MM.1S (cell line): ENCODE measurements around the gene EMILIN2.
"Not testable (repeated sequence)": the region's sequence is repeated elsewhere in the genome, so short reads cannot be mapped to it uniquely, and the experiment has no call there.

Experiments
- DNase-seq: peaks from one replicate; pipeline ENCODE4 v3.0.0-alpha.2; 2015
- H2AFZ ChIP-seq: fragments of 300-600 bp; sonication (generic); 2 replicates; pipeline ENCODE4 v1.6.0; 2016; ENCODE audit warnings: antibody characterized with exemption, low read length
- H3F3A ChIP-seq: fragments of 300-600 bp; sonication (generic); 2 replicates; pipeline ENCODE4 v1.6.1; 2016; ENCODE audit warnings: mild to moderate bottlenecking, antibody characterized with exemption, low read length, moderate library complexity, mixed read lengths; ENCODE audit not compliant: insufficient read depth
- H3K27ac ChIP-seq: fragments of 300-600 bp; sonication (generic); 2 replicates; pipeline ENCODE4 v1.5.1; 2016; ENCODE audit warnings: mild to moderate bottlenecking, low read length
- H3K27me3 ChIP-seq: fragments of 300-600 bp; sonication (generic); replicated peaks from 2 replicates; pipeline ENCODE4 v1.6.0; 2016; ENCODE audit warnings: low read length; ENCODE audit not compliant: insufficient read depth
- H3K36me3 ChIP-seq: fragments of 300-600 bp; sonication (generic); replicated peaks from 2 replicates; pipeline ENCODE4 v1.6.1; 2016; ENCODE audit warnings: mild to moderate bottlenecking, low read length, mixed read lengths; ENCODE audit not compliant: insufficient read depth
- H3K4me1 ChIP-seq: fragments of 300-600 bp; sonication (generic); 2 replicates; pipeline ENCODE4 v1.6.1; 2016; ENCODE audit warnings: low read length, mixed read lengths
- H3K4me2 ChIP-seq: fragments of 300-600 bp; sonication (generic); 2 replicates; pipeline ENCODE4 v1.6.0; 2016; ENCODE audit warnings: low read depth, low read length
- H3K4me3 ChIP-seq: fragments of 300-600 bp; sonication (generic); 2 replicates; pipeline ENCODE4 v1.5.1; 2016; ENCODE audit warnings: low read length, mixed read lengths
- H3K79me2 ChIP-seq: fragments of 300-600 bp; sonication (generic); 2 replicates; pipeline ENCODE4 v1.6.1; 2016; ENCODE audit warnings: mixed run types, low read length, mixed read lengths
- H3K9ac ChIP-seq: fragments of 300-600 bp; sonication (generic); 2 replicates; pipeline ENCODE4 v1.6.1; 2016; ENCODE audit warnings: low read length, mixed read lengths
- H3K9me2 ChIP-seq: fragments of 300-600 bp; sonication (generic); replicated peaks from 2 replicates; pipeline ENCODE4 v1.6.1; 2016; ENCODE audit warnings: mild to moderate bottlenecking, low read length, mixed read lengths; ENCODE audit not compliant: insufficient read depth
- H3K9me3 ChIP-seq: fragments of 300-600 bp; sonication (generic); replicated peaks from 2 replicates; pipeline ENCODE4 v1.6.1; 2016; ENCODE audit warnings: mild to moderate bottlenecking, low read length, mixed read lengths; ENCODE audit not compliant: insufficient read depth
- H4K20me1 ChIP-seq: fragments of 300-600 bp; sonication (generic); 2 replicates; pipeline ENCODE4 v1.6.1; 2016; ENCODE audit warnings: mild to moderate bottlenecking, low read length, moderate library complexity, mixed read lengths; ENCODE audit not compliant: insufficient read depth
- EZH2 ChIP-seq: fragments of 300-600 bp; sonication (generic); optimal IDR thresholded peaks from 2 replicates; pipeline ENCODE3; 2017; ENCODE audit warnings: low read depth, mild to moderate bottlenecking, antibody characterized with exemption, low read length, mixed read lengths
- EZH2phosphoT487 ChIP-seq: fragments of 300-600 bp; sonication (generic); IDR thresholded peaks from 2 replicates; pipeline ENCODE4 v1.6.1; 2018; ENCODE audit warnings: antibody characterized with exemption, low read length
- TF ChIP-seq, protein P1 (sequence below): fragments of 300-600 bp; sonication (generic); IDR thresholded peaks from 2 replicates; pipeline ENCODE4 v1.5.1; 2016; ENCODE audit warnings: antibody characterized with exemption, low read length, mixed read lengths

Gene EMILIN2

GRCh38 chr18:2914881-2915240, 68.1 kb downstream of the EMILIN2 start:
- no peaks in the 10 kb centered on the region for H3K4me1 ChIP-seq
- no peak overlapping the region for H3K4me3 ChIP-seq
- H3K9me3 ChIP-seq = no peaks in the 10 kb centered on the region
- H2AFZ ChIP-seq = no peak overlapping the region
- no peak overlapping the region for H3K4me2 ChIP-seq
- H3K27me3 ChIP-seq = no peaks in the 10 kb centered on the region
- no peak overlapping the region for H3K27ac ChIP-seq
- H3K79me2 ChIP-seq = no peaks in the 10 kb centered on the region
- H3K9ac ChIP-seq = no peak overlapping the region
- no peaks in the 10 kb centered on the region for H4K20me1 ChIP-seq
- TF ChIP-seq, protein P1, sequence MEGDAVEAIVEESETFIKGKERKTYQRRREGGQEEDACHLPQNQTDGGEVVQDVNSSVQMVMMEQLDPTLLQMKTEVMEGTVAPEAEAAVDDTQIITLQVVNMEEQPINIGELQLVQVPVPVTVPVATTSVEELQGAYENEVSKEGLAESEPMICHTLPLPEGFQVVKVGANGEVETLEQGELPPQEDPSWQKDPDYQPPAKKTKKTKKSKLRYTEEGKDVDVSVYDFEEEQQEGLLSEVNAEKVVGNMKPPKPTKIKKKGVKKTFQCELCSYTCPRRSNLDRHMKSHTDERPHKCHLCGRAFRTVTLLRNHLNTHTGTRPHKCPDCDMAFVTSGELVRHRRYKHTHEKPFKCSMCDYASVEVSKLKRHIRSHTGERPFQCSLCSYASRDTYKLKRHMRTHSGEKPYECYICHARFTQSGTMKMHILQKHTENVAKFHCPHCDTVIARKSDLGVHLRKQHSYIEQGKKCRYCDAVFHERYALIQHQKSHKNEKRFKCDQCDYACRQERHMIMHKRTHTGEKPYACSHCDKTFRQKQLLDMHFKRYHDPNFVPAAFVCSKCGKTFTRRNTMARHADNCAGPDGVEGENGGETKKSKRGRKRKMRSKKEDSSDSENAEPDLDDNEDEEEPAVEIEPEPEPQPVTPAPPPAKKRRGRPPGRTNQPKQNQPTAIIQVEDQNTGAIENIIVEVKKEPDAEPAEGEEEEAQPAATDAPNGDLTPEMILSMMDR = no peak
- TF ChIP-seq EZH2phosphoT487 = no peak
- no peak for TF ChIP-seq EZH2
- DNase-seq = no peak
- no peaks in the 10 kb centered on the region for H3K36me3 ChIP-seq
- H3K9me2 ChIP-seq = no peaks in the 10 kb centered on the region
- H3F3A ChIP-seq = no peaks in the 10 kb centered on the region

GRCh38 chr18:2915486-2915885, 68.7 kb downstream of the EMILIN2 start:
- not testable (repeated sequence) for H3F3A ChIP-seq, H3K9me2 ChIP-seq, H3K27me3 ChIP-seq, H4K20me1 ChIP-seq, H3K4me1 ChIP-seq, H3K79me2 ChIP-seq, H2AFZ ChIP-seq, DNase-seq, H3K9ac ChIP-seq, H3K27ac ChIP-seq, H3K9me3 ChIP-seq, H3K36me3 ChIP-seq, H3K4me3 ChIP-seq, H3K4me2 ChIP-seq

DNA sequence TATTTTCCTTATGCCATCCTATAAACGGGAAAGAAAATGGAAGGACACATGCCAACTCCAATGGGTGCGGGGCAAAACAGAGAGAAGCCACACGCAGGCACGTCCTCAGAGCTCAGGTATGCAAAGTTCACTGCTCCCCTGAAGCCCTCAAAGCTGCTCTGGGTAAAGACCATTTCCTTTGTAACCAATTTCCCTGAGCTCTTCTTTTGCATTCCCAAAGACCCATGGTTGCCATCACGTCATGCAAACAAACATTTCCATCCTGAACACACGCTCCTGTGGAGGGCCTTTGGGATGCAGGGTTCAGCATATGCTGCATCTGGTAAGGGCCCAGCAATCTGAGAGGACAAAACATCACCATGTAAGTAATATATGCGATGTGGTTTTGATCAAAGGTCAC, 69.4 kb downstream of the EMILIN2 start:
- no peaks in the 10 kb centered on the region for H3K4me1 ChIP-seq
- no peaks in the 10 kb centered on the region for H3K27me3 ChIP-seq
- no peaks in the 10 kb centered on the region for H3K36me3 ChIP-seq
- TF ChIP-seq EZH2 (no peak), EZH2phosphoT487 (no peak)
- TF ChIP-seq, protein P1 = no peak
- no peaks in the 10 kb centered on the region for H3K79me2 ChIP-seq
- no peaks in the 10 kb centered on the region for H3K9me2 ChIP-seq
- H3F3A ChIP-seq = no peaks in the 10 kb centered on the region
- H3K9ac ChIP-seq = no peak overlapping the region
- no peak for DNase-seq
- no peaks in the 10 kb centered on the region for H3K9me3 ChIP-seq
- no peak overlapping the region for H3K4me3 ChIP-seq
- H3K27ac ChIP-seq = no peak overlapping the region
- H3K4me2 ChIP-seq = no peak overlapping the region
- no peak overlapping the region for H2AFZ ChIP-seq
- no peaks in the 10 kb centered on the region for H4K20me1 ChIP-seq

DNA sequence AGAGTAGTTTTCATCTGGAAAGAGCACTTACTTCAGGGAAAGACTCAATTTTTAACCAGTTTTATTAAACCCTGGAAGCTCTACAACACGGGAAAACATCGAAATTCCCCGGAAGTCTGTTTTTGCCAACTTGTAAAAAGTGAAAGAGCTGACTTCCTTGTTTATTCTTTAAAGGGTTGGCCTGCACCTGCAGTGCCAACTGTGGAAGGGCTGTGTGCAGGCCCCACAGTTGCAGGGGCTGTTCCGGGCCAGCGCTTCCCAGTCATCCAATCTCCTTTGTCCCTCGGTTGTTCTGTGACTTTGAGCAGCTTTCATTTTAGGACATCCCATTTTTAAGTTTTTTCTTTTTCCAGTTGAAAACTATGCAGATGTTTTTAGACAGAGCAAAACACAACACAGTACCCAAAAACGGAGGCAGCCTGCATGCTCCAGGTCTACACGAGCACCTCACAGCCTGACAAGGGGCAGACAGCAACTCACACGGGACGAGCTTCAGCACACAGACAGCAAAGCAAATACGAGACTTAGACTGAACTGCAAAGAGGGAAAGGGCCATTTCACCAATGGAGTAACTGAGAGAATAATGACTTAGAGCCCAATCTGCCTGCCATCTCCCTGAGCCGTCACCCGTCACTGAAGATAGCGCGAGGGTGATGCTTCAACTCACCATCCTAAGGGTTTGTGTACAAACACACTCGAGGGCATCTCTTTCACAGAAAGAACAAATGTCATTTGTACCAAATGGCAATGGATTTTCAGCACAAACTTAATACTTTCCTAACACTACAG, 70.6 kb downstream of the EMILIN2 start:
- no peaks in the 10 kb centered on the region for H3K9me3 ChIP-seq
- no peaks in the 10 kb centered on the region for H3K27me3 ChIP-seq
- TF ChIP-seq EZH2 (no peak), EZH2phosphoT487 (no peak)
- TF ChIP-seq, protein P1 = no peak
- H3K79me2 ChIP-seq = no peaks in the 10 kb centered on the region
- no peak overlapping the region for H3K27ac ChIP-seq
- H3K9ac ChIP-seq = no peak overlapping the region
- no peaks in the 10 kb centered on the region for H4K20me1 ChIP-seq
- no peaks in the 10 kb centered on the region for H3K36me3 ChIP-seq
- no peak for DNase-seq
- no peak overlapping the region for H3K4me3 ChIP-seq
- no peak overlapping the region for H2AFZ ChIP-seq
- no peaks in the 10 kb centered on the region for H3F3A ChIP-seq
- H3K9me2 ChIP-seq = no peaks in the 10 kb centered on the region
- H3K4me1 ChIP-seq = no peaks in the 10 kb centered on the region
- no peak overlapping the region for H3K4me2 ChIP-seq
